GM12872 (cell line): ENCODE data around the gene C17orf107.

Experiments
- TF ChIP-seq, protein P1 (sequence below): IDR thresholded peaks from 3 replicates; pipeline ENCODE4 v1.5.1; 2011; ENCODE audit warnings: low read depth, mild to moderate bottlenecking, low read length, moderate library complexity; ENCODE audit not compliant: insufficient read depth

C17orf107 gene

DNA sequence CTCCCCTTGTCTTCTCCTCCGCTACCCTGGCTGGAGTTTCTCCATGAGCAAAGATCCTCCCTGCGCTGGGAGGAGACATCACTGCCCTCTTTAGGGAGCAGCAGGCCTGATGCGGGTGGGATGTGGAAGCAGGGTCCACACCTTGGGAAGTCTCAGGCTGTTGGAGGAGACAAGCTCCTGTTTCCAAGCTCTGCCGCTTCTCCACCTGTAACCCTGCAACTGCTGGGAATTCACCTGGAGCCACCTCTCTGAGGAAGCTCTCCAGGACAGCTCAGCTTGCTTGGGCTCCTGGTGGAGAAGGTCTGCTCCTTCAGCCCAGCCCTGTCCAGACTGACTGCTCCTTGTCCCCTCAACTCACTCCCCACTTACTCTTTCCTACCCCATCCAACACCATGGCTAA, 14.8 kb upstream of the C17orf107 start:
- TF ChIP-seq, protein P1, sequence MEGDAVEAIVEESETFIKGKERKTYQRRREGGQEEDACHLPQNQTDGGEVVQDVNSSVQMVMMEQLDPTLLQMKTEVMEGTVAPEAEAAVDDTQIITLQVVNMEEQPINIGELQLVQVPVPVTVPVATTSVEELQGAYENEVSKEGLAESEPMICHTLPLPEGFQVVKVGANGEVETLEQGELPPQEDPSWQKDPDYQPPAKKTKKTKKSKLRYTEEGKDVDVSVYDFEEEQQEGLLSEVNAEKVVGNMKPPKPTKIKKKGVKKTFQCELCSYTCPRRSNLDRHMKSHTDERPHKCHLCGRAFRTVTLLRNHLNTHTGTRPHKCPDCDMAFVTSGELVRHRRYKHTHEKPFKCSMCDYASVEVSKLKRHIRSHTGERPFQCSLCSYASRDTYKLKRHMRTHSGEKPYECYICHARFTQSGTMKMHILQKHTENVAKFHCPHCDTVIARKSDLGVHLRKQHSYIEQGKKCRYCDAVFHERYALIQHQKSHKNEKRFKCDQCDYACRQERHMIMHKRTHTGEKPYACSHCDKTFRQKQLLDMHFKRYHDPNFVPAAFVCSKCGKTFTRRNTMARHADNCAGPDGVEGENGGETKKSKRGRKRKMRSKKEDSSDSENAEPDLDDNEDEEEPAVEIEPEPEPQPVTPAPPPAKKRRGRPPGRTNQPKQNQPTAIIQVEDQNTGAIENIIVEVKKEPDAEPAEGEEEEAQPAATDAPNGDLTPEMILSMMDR = no peak

DNA sequence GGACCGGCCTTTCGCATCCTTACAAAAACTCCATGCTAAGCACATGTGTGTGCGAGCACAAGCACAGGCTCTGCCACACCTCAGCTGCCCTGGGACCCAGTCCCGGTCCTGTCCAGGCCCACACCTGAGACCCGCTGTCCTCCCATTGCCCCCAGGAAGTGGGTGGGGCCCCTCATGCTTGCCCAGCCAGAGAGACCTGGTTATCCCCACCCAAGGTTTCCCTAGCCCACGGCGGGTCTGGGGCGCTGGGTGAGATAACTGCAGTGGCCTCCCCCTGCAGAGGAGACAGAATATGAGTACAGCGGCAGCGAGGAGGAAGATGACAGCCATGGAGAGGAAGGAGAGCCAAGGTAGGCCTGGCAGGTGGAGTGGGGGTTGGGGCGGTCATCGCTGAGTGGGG, 12.5 kb upstream of the C17orf107 start:
- TF ChIP-seq, protein P1 = no peak

DNA sequence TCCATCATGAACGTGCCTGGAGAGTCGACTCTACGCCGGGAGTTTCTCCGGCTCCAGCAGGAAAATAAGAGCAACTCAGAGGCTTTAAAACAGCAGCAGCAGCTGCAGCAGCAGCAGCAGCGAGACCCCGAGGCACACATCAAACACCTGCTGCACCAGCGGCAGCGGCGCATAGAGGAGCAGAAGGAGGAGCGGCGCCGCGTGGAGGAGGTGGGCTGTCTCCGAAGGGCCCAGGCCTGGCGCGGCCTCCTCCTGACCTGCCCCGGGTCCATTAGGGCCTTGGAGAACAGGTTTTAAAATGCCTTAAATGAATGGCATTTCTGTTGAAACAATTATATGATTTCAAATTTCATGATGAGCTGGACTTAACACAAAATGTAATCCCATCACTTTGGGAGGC, 11.8 kb upstream of the C17orf107 start:
- TF ChIP-seq, protein P1 = no peak

DNA sequence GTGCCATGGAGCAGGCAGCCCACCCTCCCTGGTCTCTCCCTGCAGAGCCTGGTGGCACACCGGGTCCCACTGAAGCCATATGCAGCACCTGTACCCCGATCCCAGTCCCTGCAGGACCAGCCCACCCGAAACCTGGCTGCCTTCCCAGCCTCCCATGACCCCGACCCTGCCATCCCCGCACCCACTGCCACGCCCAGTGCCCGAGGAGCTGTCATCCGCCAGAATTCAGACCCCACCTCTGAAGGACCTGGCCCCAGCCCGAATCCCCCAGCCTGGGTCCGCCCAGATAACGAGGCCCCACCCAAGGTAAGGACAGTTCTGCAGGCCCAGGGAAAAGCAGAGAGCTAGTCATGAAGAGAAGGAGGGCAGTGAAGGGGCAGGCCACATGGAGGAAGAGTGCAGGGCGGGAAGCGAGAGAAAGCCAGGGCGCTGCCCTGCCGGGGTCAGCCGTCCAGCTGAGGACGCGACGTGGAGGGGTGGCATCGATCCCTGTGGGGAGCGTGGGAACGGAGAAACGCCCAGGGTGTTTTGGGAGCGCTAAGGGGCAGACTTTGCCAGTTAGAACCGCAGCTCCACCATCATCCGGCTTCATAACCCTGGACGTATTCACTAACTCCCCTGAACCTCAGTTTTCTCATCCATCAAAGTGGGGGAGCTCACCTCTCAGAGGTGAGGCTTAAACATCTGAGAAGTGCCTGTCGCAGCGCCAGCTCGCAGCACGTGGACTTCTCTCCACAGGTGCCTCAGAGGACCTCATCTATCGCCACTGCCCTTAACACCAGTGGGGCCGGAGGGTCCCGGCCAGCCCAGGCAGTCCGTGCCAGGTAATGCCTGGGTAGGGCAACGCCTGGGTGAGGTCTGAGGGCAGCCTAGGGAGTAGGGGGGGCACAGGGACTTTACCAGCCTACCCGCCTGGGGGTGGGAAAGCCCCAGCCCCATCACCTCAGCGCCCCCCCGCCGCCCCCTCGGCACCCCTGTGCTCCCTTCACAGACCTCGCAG, 7.6 kb upstream of the C17orf107 start:
- TF ChIP-seq, protein P1 = no peak

DNA sequence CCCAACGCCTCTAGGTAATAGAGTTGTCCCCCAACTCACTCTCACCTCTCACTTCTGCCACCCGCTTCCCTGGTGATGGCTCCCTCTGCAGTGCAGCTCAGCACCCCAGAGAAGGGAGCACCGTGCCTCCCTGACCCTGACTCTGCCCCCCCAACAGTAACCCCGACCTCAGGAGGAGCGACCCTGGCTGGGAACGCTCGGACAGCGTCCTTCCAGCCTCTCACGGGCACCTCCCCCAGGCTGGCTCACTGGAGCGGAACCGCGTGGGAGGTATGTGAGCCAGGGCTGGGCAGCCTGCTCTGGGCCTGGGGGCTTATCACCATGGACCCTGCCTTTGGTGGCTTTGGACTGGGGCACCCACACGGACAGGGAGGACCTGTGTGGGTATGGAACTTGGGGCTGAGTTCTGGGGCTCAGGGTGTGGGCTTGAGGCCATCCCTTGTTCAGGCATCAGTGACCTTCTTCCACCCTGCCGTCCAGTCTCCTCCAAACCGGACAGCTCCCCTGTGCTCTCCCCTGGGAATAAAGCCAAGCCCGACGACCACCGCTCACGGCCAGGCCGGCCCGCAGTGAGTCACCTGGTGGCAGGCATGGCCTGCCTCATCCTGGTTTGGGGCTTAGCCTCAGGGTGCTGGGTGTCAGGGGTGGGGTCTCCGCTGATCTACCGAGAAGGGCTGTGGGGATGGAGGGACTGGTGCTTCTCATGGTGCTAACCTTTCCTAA, 6.7 kb upstream of the C17orf107 start:
- TF ChIP-seq, protein P1 = no peak

DNA sequence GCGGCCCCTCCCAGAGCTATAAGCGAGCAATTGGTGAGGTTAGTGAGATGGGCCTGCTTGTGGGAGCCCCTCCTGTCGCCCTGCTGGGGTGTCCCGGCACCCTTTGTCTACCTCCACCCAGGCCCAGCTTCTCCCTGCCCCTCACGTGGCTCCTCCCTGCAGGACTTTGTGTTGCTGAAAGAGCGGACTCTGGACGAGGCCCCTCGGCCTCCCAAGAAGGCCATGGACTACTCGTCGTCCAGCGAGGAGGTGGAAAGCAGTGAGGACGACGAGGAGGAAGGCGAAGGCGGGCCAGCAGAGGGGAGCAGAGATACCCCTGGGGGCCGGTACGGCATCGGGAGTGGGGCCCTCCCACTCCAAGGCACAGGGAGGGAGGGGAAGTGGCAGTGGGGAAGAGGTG, 6.1 kb upstream of the C17orf107 start:
- TF ChIP-seq, protein P1 = no peak
